Uterus (tissue), 2 donors: ENCODE data around the gene B3GNT8.

Experiments
- CTCF ChIP-seq, 4 experiments: fragments of 200-600 bp in 2 of 4; fragments of 450-650 bp in 2 of 4; sonication (generic) in 2 of 4; IDR thresholded peaks; one replicate each; pipeline ENCODE4 v1.5.1; 2016 to 2019; ENCODE audit warnings: antibody characterized with exemption in 4 of 4, mild to moderate bottlenecking in 2 of 4, moderate library complexity in 1 of 4
- POLR2A ChIP-seq, 2 donors: fragments of 450-650 bp; IDR thresholded peaks; one replicate each; pipeline ENCODE4 v1.6.1; 2016; ENCODE audit warnings: antibody characterized with exemption in 2 of 2, mild to moderate bottlenecking in 1 of 2, moderate library complexity in 1 of 2

DNA sequence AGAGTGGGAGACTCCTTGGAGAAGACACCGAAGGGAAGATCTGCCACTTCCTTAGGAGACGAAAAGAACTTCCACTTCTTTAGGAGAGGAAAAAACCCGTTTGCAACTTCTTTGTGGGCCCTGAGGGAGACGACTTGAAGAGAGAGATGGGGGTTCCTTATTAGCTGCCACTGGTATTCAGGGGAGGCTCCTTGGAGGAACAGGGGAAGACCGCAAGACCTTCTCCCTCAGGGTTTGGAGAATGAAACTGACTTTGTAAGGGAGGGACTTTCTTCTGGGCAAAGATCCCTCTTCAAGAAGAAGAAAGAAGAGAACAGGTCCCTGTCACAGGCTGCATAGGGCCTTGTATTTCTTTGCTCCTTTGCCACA, 29.1 kb downstream of the B3GNT8 start:
- no peak for TF ChIP-seq CTCF (IDR thresholded peaks at IDR 0.05)
- TF ChIP-seq POLR2A (IDR thresholded peaks at IDR 0.05) = no peak
